Peyer's patch (tissue), 4 donors: ENCODE data around the gene USH1G.

Experiments
- POLR2A ChIP-seq, 2 donors: fragments of 450-650 bp; IDR thresholded peaks; one replicate each; pipeline ENCODE4 v1.5.1; 2017; ENCODE audit warnings: antibody characterized with exemption in 2 of 2, mild to moderate bottlenecking in 2 of 2, moderate library complexity in 2 of 2
- TF ChIP-seq, protein P1 (sequence below), 6 experiments: fragments of 450-650 bp in 4 of 6; fragments of 200-600 bp in 2 of 6; sonication (generic) in 1 of 6; IDR thresholded peaks; one replicate each; pipeline ENCODE4 v1.5.1; 2017 to 2019; ENCODE audit warnings: antibody characterized with exemption in 6 of 6, mild to moderate bottlenecking in 3 of 6, moderate library complexity in 1 of 6

DNA sequence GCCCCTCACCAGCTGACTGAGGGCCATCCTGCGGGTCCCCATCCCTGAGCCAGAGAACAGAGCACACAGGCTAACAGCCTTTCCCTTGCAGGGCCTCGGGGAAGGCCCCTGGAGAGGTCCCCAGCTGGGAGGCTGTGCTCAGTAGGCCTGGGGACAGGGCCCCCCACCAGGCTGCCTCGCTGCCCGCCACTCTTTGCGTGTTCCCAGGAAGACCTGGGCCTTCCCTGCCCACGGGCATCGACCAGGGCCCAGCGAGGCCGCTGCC, 48.7 kb upstream of the USH1G start:
- TF ChIP-seq, protein P1, sequence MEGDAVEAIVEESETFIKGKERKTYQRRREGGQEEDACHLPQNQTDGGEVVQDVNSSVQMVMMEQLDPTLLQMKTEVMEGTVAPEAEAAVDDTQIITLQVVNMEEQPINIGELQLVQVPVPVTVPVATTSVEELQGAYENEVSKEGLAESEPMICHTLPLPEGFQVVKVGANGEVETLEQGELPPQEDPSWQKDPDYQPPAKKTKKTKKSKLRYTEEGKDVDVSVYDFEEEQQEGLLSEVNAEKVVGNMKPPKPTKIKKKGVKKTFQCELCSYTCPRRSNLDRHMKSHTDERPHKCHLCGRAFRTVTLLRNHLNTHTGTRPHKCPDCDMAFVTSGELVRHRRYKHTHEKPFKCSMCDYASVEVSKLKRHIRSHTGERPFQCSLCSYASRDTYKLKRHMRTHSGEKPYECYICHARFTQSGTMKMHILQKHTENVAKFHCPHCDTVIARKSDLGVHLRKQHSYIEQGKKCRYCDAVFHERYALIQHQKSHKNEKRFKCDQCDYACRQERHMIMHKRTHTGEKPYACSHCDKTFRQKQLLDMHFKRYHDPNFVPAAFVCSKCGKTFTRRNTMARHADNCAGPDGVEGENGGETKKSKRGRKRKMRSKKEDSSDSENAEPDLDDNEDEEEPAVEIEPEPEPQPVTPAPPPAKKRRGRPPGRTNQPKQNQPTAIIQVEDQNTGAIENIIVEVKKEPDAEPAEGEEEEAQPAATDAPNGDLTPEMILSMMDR (IDR thresholded peaks at IDR 0.05), result no peak
- no peak for TF ChIP-seq POLR2A (IDR thresholded peaks at IDR 0.05)
